KMS-11 (cell line): ENCODE results near the gene OSBP2.

Source experiments
- H2AFZ ChIP-seq: fragments of 200-600 bp; sonication (generic); 2 replicates; pipeline ENCODE4 v1.6.1; 2016; ENCODE audit warnings: antibody characterized with exemption, mixed run types, low read depth
- H3K27ac ChIP-seq: fragments of 200-600 bp; sonication (generic); 2 replicates; pipeline ENCODE4 v1.6.1; 2016; ENCODE audit warnings: mild to moderate bottlenecking, mixed run types
- H3K27me3 ChIP-seq: fragments of 200-600 bp; sonication (generic); 2 replicates; pipeline ENCODE4 v1.6.1; 2017; ENCODE audit warnings: mild to moderate bottlenecking, low read depth, mixed run types, moderate library complexity; ENCODE audit not compliant: insufficient read depth
- H3K36me3 ChIP-seq: fragments of 200-600 bp; sonication (generic); 2 replicates; pipeline ENCODE4 v1.6.1; 2017; ENCODE audit warnings: mild to moderate bottlenecking, mixed run types; ENCODE audit not compliant: insufficient read depth
- H3K4me1 ChIP-seq: fragments of 200-600 bp; sonication (generic); 2 replicates; pipeline ENCODE4 v1.6.1; 2016; ENCODE audit warnings: mild to moderate bottlenecking, low read depth, mixed run types; ENCODE audit not compliant: poor library complexity, severe bottlenecking
- H3K4me2 ChIP-seq: fragments of 200-600 bp; sonication (generic); 2 replicates; pipeline ENCODE4 v1.7.0; 2016; ENCODE audit warnings: mild to moderate bottlenecking, mixed run types
- H3K4me3 ChIP-seq: fragments of 200-600 bp; sonication (generic); IDR thresholded peaks from 2 replicates; pipeline ENCODE4 v1.6.1; 2017; ENCODE audit warnings: low read depth, low read length, mixed read lengths; ENCODE audit not compliant: insufficient read depth
- H3K79me2 ChIP-seq: fragments of 200-600 bp; sonication (generic); 2 replicates; pipeline ENCODE4 v1.6.1; 2016; ENCODE audit warnings: low read depth, mixed run types; ENCODE audit not compliant: insufficient read depth
- H3K9ac ChIP-seq: fragments of 200-600 bp; sonication (generic); 2 replicates; pipeline ENCODE4 v1.6.1; 2016; ENCODE audit warnings: mild to moderate bottlenecking, mixed run types
- H4K20me1 ChIP-seq: fragments of 200-600 bp; sonication (generic); 2 replicates; pipeline ENCODE4 v1.6.1; 2016; ENCODE audit warnings: mild to moderate bottlenecking, mixed run types; ENCODE audit not compliant: insufficient read depth
- TF ChIP-seq, protein P1 (sequence below): fragments of 200-600 bp; sonication (generic); conservative IDR thresholded peaks from 2 replicates; pipeline ENCODE4 v1.6.1; 2017; ENCODE audit warnings: low read depth, mild to moderate bottlenecking, antibody characterized with exemption, low read length, moderate library complexity, mixed read lengths

The OSBP2 gene

DNA sequence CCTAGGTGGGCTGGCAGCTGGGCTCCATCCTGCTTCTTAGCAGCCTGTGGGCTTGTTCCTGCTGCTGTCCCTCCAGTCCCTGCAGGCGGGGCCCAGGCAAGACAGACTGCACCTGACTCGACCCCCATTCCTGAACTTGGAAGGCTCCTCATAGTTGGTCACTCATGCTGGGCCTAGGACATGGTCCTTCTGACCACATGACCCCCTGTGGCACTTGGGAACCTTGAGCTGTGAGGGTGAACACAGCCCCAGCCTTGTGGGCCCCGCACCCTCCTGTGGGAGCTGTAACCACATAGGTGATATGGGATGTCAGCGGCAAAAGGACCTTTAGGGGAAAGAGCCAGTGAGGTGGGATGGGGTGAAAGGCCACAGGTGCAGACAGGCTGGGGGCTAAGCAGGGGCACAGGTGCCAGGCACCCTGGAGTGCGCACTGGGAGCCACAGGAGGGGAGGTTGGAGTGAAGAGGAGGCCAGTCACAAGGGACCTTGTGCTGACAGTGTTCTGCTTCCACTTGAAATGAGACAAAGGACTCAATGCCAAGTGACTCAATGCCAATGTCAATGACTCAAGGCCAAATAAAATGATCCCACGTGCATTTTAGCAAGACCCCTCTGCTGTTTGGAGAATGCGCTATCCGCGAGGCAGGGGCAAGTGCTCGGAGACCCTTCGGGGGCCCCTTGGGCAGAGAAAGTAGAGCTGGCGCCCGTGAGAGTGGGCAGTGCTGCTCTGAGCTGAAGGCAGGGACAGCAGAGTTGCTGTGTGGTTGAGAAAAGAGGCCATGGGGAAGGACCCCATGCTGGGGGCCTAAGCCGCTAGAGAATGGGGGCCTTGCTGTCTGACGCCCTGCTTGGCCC, 183.2 kb downstream of the OSBP2 start:
- no peak overlapping the region for H2AFZ ChIP-seq
- no peaks in the 10 kb centered on the region for H3K27me3 ChIP-seq
- H3K27ac ChIP-seq = no peak overlapping the region
- H3K4me1 ChIP-seq = no peaks in the 10 kb centered on the region
- H3K9ac ChIP-seq = no peak overlapping the region
- no peaks in the 10 kb centered on the region for H3K79me2 ChIP-seq
- H4K20me1 ChIP-seq = no peaks in the 10 kb centered on the region
- no peak overlapping the region for H3K4me2 ChIP-seq
- TF ChIP-seq, protein P1, sequence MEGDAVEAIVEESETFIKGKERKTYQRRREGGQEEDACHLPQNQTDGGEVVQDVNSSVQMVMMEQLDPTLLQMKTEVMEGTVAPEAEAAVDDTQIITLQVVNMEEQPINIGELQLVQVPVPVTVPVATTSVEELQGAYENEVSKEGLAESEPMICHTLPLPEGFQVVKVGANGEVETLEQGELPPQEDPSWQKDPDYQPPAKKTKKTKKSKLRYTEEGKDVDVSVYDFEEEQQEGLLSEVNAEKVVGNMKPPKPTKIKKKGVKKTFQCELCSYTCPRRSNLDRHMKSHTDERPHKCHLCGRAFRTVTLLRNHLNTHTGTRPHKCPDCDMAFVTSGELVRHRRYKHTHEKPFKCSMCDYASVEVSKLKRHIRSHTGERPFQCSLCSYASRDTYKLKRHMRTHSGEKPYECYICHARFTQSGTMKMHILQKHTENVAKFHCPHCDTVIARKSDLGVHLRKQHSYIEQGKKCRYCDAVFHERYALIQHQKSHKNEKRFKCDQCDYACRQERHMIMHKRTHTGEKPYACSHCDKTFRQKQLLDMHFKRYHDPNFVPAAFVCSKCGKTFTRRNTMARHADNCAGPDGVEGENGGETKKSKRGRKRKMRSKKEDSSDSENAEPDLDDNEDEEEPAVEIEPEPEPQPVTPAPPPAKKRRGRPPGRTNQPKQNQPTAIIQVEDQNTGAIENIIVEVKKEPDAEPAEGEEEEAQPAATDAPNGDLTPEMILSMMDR = no peak
- H3K36me3 ChIP-seq = no peaks in the 10 kb centered on the region
- H3K4me3 ChIP-seq = no peak overlapping the region

GRCh38 chr22:30878516-30879414, 184.1 kb downstream of the OSBP2 start:
- no peak overlapping the region for H3K4me2 ChIP-seq
- no peaks in the 10 kb centered on the region for H3K4me1 ChIP-seq
- H3K27me3 ChIP-seq = no peaks in the 10 kb centered on the region
- no peaks in the 10 kb centered on the region for H4K20me1 ChIP-seq
- no peaks in the 10 kb centered on the region for H3K36me3 ChIP-seq
- TF ChIP-seq, protein P1 = no peak
- H2AFZ ChIP-seq = no peak overlapping the region
- H3K79me2 ChIP-seq = no peaks in the 10 kb centered on the region
- H3K27ac ChIP-seq = no peak overlapping the region
- no peak overlapping the region for H3K4me3 ChIP-seq
- H3K9ac ChIP-seq = no peak overlapping the region

- TF ChIP-seq, protein P1 = no peak
Measured at GRCh38 chr22:30879415-30879797, 184.7 kb downstream of the OSBP2 start.

GRCh38 chr22:30880181-30880601, 185.5 kb downstream of the OSBP2 start:
- H3K4me3 ChIP-seq = no peak overlapping the region
- no peak overlapping the region for H3K9ac ChIP-seq
- H3K27ac ChIP-seq = no peak overlapping the region
- no peaks in the 10 kb centered on the region for H3K36me3 ChIP-seq
- TF ChIP-seq, protein P1 = no peak
- no peaks in the 10 kb centered on the region for H3K4me1 ChIP-seq
- H2AFZ ChIP-seq = no peak overlapping the region
- H4K20me1 ChIP-seq = no peaks in the 10 kb centered on the region
- H3K79me2 ChIP-seq = no peaks in the 10 kb centered on the region
- H3K27me3 ChIP-seq = no peaks in the 10 kb centered on the region
- H3K4me2 ChIP-seq = no peak overlapping the region

More at GRCh38 chr22:30879415-30879797, 184.7 kb downstream of the OSBP2 start:
- no peak overlapping the region for H3K27ac ChIP-seq
- no peaks in the 10 kb centered on the region for H4K20me1 ChIP-seq
- H3K27me3 ChIP-seq = no peaks in the 10 kb centered on the region
- H3K4me2 ChIP-seq = no peak overlapping the region
- H2AFZ ChIP-seq = no peak overlapping the region
- H3K36me3 ChIP-seq = no peaks in the 10 kb centered on the region
- no peaks in the 10 kb centered on the region for H3K79me2 ChIP-seq
- no peak overlapping the region for H3K9ac ChIP-seq
- no peak overlapping the region for H3K4me3 ChIP-seq
- H3K4me1 ChIP-seq = no peaks in the 10 kb centered on the region
